ENCODE measurements around the gene SOX11.
"Not testable (repeated sequence)": the region's sequence is repeated elsewhere in the genome, so short reads cannot be mapped to it uniquely, and the experiment has no call there.

SOX11 gene

DNA sequence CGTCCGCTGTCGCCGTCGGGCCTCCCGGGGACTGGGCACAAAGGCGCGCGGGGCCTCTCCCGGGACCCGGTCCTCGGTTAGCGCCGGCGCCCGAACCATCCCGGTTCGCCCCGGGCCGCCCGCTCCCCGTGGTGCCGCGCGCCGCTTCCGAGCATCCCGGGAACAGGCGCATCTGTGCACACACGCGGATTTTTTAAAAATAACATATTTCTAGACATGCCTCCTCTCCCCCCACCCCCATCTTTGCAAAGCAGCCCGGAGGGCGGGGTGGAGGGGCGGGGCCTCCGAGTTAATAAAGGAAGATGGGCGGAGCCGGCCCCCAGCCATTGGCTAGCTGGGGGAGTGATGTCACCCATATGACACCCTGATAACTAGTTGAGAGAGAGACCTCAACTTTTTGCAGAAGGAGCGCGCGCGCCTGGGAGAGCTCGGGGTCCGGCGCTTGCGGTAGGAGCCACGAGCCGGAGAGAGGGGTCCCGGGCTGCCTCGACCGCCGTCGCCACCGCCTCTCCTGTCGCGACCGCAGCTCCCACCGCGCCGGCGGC is at the start of gene SOX11:
Gene SOX11, plus strand, starts transcription at position 400 of the 545 bp plus-strand sequence. CDS start 338 bp downstream, outside the sequence.
- no peak for DNase-seq

GRCh38 chr2:5652734-5653133 is 39.5 kb upstream of the SOX11 start:
- not testable (repeated sequence) for DNase-seq

GRCh38 chr2:5653756-5654155 is 38.4 kb upstream of the SOX11 start:
- DNase-seq: not testable (repeated sequence)

DNA sequence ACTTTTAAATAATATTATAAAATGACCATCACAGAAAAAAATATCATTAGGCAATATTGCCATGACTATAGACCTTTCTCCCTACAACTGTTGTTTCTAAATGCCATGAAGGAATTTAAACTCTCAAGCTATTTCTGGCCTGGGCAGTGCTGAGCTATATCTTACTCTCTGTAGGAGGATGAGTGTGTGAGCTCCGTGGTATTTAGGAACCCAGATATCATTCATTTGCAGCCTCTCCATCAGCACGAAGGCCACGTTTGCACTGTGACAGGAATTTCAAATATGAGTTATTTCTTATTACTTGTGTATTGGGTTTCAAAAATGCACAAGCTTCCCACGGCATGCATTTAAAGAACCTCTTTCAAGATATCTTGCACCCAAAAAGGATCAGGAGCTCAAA is 35.0 kb upstream of the SOX11 start:
- DNase-seq: no peak

DNA sequence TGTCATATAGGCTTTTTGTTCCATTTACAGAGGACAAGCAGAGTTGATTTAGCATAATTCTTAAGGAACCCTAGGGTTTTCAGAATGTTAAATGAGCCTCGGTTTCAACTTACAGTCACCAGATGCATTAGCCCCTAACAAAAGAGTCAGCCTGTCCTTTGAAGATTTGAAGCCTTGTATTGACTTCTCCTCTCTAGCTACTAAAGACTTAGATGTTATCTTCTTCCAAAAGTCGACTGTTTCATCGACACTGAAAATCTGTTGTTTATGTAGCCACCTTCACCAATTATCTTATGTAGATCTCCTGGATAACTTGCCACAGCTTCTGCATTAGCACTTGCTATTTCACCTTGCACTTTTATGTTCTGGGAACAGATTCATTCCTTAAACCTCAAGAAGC is 31.6 kb upstream of the SOX11 start:
- DNase-seq: no peak

DNA sequence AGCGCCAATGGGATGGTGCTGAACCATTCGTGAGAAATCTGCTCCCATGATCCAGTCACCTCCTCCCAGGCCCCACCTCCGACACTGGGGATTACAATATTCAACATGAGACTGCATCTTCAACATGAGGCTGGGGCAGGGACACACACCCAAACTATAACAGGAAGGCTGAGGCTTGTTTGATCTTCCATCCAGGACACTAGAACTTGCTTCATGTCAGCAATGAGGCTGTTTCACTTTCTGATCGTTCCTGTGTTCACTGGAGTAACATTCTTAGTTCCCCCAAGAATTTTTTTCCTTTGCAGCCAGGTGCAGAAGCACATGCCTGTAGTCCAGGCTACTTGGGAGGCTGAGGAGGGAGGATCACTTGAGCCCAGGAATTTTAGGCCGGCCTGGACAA is 30.8 kb upstream of the SOX11 start:
- no peak for DNase-seq

DNA sequence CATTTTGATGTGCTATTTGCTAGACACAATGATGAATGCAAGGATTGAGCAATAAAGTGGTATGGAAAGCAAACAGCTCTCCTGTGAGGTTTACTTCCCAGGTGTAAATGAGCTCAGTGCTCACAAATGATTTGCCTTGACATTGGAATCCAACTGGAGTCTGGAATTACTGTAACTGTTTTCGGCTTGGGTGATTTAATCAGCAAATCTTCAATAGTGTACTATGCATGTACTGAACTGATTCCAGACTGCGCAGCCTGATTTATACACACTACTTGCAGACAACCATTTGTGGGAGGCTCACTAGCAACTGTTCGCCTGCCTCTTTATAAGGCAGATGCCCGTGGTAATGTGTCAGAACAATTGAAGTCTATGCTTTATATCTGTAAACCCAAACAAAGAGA is 27.9 kb upstream of the SOX11 start:
- DNase-seq: no peak

GRCh38 chr2:5665066-5665465 is 27.1 kb upstream of the SOX11 start:
- no peak for DNase-seq

DNA sequence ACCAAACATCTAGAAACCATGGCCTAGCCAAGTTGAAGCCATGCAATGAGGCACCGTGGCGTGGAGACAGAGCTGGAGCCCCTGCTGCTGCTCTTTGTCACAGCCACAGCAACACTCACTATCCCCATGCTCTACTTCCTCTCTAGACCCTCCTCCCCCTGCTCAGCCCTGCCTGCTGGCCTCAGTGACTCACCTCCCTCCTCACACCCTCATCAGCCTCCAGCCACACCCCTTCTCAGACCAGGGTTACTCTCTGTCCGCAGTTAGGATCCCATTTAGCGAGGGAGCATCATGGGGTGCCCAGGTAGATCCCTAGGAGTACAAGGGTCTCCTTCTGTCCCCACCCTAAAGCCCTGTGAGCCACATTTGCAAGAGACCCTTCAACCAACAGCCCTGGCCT is 25.4 kb upstream of the SOX11 start:
- no peak for DNase-seq

DNA sequence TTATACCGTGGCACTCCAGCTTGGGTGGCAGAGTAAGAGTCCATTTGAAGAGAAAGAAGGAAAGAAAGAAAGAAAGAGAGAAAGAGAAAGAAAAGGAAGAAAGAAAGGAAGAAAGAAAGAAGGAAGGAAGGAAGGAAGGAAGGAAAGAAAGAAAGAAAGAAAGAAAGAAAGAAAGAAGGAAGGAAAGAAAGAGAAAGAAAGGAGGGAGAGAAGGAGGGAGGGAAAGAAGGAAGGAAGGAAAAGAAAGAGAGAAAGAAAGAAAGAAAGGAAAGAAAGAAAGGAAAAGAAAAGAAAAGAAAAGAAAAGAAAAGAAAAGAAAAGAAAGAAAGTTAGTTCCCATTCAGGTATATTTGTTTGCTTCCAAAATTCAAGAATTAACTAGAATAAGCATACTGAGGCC is 24.5 kb upstream of the SOX11 start:
- DNase-seq: not testable (repeated sequence)

- DNase-seq: no peak
Observed at GRCh38 chr2:5668682-5669250, 23.4 kb upstream of the SOX11 start.

DNA sequence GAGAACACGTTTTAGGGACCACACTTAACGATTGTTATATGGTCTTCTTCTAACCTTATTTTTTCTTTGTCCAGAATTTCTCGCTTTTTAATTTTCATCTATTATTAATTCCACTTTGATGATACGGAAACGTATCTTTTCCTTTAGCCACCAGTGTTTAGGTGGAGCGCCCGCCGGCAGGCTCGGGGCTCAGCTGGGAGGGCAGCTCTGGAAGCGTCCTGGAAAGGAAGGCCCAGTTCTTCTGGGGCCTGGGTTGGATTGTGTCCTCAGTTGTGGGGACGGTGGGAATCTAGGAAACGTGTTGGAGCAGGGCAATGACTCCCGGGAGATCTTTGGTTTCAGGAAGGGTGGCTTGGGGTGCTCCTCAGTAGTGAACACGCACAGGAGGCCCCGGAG is 19.4 kb upstream of the SOX11 start:
- no peak for DNase-seq

GRCh38 chr2:5673145-5674025 is 18.8 kb upstream of the SOX11 start:
- DNase-seq: no peak

- no peak for DNase-seq
Observed at GRCh38 chr2:5674026-5674340, 18.2 kb upstream of the SOX11 start.

GRCh38 chr2:5677133-5677532 is 15.1 kb upstream of the SOX11 start:
- no peak for DNase-seq

- DNase-seq: no peak
Observed at GRCh38 chr2:5683471-5683870, 8.7 kb upstream of the SOX11 start.

DNA sequence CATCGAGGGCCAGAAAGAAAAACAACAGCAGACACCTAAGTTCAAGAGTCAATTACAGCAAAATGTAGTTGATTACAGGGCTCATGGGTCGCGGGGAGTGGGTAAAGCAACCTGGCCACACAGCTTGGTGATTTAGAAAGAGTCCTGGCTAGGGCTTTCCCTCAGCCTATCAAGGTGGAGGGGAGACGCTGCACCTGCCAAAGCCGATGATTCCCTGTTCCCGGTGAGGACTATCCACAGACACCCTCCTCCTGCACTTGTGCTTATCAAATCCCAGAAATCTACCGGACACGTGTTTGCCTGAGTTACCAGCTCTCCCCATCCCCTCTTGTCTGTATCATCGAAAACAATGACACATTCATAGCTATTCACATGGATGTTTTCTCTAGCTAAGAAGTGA is 7.0 kb upstream of the SOX11 start:
- DNase-seq: no peak

- no peak for DNase-seq
Observed at GRCh38 chr2:5686068-5686467, 6.1 kb upstream of the SOX11 start.

- DNase-seq: no peak
Observed at GRCh38 chr2:5686536-5686935, 5.6 kb upstream of the SOX11 start.

- no peak for DNase-seq
Observed at GRCh38 chr2:5689750-5690149, 2.4 kb upstream of the SOX11 start.

GRCh38 chr2:5690286-5690685 is 1.9 kb upstream of the SOX11 start:
- DNase-seq: no peak

DNA sequence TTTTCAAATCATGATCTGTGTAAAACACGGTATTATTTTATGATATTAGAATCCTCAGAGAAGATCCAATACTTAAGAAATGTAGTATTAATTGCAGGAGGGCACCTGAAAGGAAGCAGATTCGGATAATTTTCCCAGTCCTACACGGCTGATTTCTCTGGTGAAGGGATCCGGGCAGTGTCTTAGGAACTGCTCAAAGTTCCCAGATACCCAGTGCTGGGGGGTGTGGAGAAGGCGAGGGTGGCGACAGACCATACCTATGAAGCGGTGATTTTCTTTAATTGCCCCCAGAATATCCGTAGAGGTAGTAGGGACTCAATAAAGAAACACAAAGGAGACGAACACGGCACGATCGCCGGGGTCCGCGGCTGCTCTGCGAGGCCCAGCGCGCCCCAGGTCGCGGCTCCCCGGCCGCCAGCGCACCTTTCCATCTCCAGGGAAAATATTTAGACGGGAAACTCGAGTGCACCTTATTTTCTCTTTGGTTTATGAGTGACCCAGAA is 1.4 kb upstream of the SOX11 start:
- no peak for DNase-seq

DNA sequence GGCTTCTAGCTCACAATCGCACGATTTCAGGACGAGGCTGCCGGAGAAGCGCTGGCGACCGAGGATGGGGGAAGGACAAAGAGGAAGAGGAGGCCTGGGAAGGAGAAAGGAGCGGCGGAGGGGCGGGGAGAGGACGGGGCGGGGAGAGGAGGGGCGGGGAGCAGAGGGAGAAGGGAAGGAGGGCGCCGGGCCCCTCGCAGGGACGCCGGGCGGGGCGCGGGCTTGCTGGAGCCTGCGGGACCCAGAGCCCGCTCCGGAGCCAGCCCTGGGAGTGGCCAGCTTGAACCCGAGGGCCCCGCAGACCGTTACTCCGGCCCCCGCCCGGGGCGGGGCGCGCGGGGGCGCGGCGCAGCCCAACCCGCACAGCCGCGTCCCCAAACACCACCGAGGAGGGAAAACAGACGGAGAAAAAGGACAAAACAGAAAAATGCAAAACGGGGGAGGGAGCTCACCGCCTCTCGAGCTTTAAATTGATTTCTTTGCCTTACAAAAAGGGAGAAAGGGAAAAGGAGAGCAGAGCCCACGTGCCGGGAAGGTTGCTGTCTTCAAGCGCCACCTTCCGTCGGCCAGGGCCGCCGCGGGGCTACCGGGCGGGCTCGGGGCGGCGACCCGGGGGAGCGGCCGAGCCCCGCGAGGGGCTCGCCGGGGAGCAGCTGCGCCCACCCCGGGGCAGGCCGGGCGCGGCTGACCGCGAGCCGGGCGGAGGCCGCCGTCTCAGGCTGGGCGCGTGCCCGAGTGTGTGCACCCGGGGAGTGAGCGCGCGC is 781 bp upstream of the SOX11 start:
- DNase-seq: no peak
